ENCODE measurements around the gene MAD2L1BP. TPM values are rescaled to one million over a fixed set of nuclear protein-coding genes. Genes with fewer than 3 reads are reported as not detected.
A peak's percentile ranks its signal among the peaks of the same experiment; 100 is the strongest.
"Not testable (repeated sequence)": the region's sequence is repeated elsewhere in the genome, so short reads cannot be mapped to it uniquely, and the experiment has no call there.

The MAD2L1BP gene
- total RNA-seq, result 35.4 and 38.4 TPM in 2 replicates

- peaks cover 36% of the 10 kb centered on the region for H3K36me3 Mint-ChIP-seq (ENCODE audit: low read depth)
- H3K4me3 Mint-ChIP-seq (ENCODE audit: low read depth), result peak within 1 kb of the TSS; percentile 92
- no peaks in the 10 kb centered on the region for H3K9me3 Mint-ChIP-seq
- peak within 1 kb of the TSS; percentile 83 for H3K27ac Mint-ChIP-seq
- peaks cover 40% of the 10 kb centered on the region for H3K4me1 Mint-ChIP-seq (ENCODE audit: low read depth)
- intact Hi-C loops (cut with micrococcal nuclease), result loop anchor here (5.0 kb wide), 1 partner anchor 622 kb away; the partner anchor contains the start of gene SLC35B2
- H3K27me3 Mint-ChIP-seq (ENCODE audit: low read depth), result no peaks in the 10 kb centered on the region
- DNase-seq (ENCODE audit: low spot score), result peak; percentile 86
These were observed at the start of gene MAD2L1BP for GRCh38 chr6:43635387-43636307. TSS of gene MAD2L1BP (plus strand) at chr6:43635840. CDS start at chr6:43635876, 36 bp downstream.

- H3K27me3 Mint-ChIP-seq (ENCODE audit: low read depth), result no peaks in the 10 kb centered on the region
- H3K36me3 Mint-ChIP-seq (ENCODE audit: low read depth), result peaks cover 77% of the 10 kb centered on the region
- DNase-seq (ENCODE audit: low spot score), result no peak
- no peaks in the 10 kb centered on the region for H3K9me3 Mint-ChIP-seq
- no peak overlapping the region for H3K4me3 Mint-ChIP-seq (ENCODE audit: low read depth)
- peaks cover 26% of the 10 kb centered on the region for H3K4me1 Mint-ChIP-seq (ENCODE audit: low read depth)
- H3K27ac Mint-ChIP-seq, result no peak overlapping the region
- intact Hi-C loops (cut with micrococcal nuclease), result no loop called here
These were observed 47.4 kb upstream of the MAD2L1BP start for GRCh38 chr6:43588194-43588593.

- intact Hi-C loops (cut with micrococcal nuclease); H3K4me3 Mint-ChIP-seq (ENCODE audit: low read depth); DNase-seq (ENCODE audit: low spot score); H3K9me3 Mint-ChIP-seq; H3K27me3 Mint-ChIP-seq (ENCODE audit: low read depth); H3K27ac Mint-ChIP-seq: not testable (repeated sequence)
- H3K36me3 Mint-ChIP-seq (ENCODE audit: low read depth), result peaks cover 66% of the 10 kb centered on the region
- peaks cover 13% of the 10 kb centered on the region for H3K4me1 Mint-ChIP-seq (ENCODE audit: low read depth)
These were observed 46.1 kb upstream of the MAD2L1BP start for GRCh38 chr6:43589564-43589963.

- Mint-ChIP-seq H3K36me3 (ENCODE audit: low read depth) (peaks cover 47% of the 10 kb centered on the region), H3K4me1 (ENCODE audit: low read depth) (peaks cover 2% of the 10 kb centered on the region), H3K27me3 (ENCODE audit: low read depth) (no peaks in the 10 kb centered on the region), H3K27ac (no peak overlapping the region), H3K4me3 (ENCODE audit: low read depth) (no peak overlapping the region), H3K9me3 (no peaks in the 10 kb centered on the region)
- intact Hi-C loops (cut with micrococcal nuclease), result no loop called here
- no peak for DNase-seq (ENCODE audit: low spot score)
These were observed 41.7 kb upstream of the MAD2L1BP start for GRCh38 chr6:43593938-43594337.

GRCh38 chr6:43600595-43600994, 35.0 kb upstream of the MAD2L1BP start:
- Mint-ChIP-seq H3K9me3 (no peaks in the 10 kb centered on the region), H3K4me3 (ENCODE audit: low read depth) (no peak overlapping the region), H3K27ac (no peak overlapping the region), H3K4me1 (ENCODE audit: low read depth) (no peaks in the 10 kb centered on the region), H3K36me3 (ENCODE audit: low read depth) (peaks cover 69% of the 10 kb centered on the region), H3K27me3 (ENCODE audit: low read depth) (no peaks in the 10 kb centered on the region)
- intact Hi-C loops (cut with micrococcal nuclease), result no loop called here
- no peak for DNase-seq (ENCODE audit: low spot score)

GRCh38 chr6:43604174-43604573, 31.5 kb upstream of the MAD2L1BP start:
- DNase-seq (ENCODE audit: low spot score), result no peak
- intact Hi-C loops (cut with micrococcal nuclease), result no loop called here
- Mint-ChIP-seq H3K4me1 (ENCODE audit: low read depth) (peaks cover 2% of the 10 kb centered on the region), H3K9me3 (no peaks in the 10 kb centered on the region), H3K27me3 (ENCODE audit: low read depth) (no peaks in the 10 kb centered on the region), H3K4me3 (ENCODE audit: low read depth) (no peak overlapping the region), H3K27ac (no peak overlapping the region), H3K36me3 (ENCODE audit: low read depth) (peaks cover 73% of the 10 kb centered on the region)

- DNase-seq (ENCODE audit: low spot score), result no peak
- Mint-ChIP-seq H3K9me3 (no peaks in the 10 kb centered on the region), H3K4me1 (ENCODE audit: low read depth) (peaks cover 4% of the 10 kb centered on the region), H3K36me3 (ENCODE audit: low read depth) (peaks cover 63% of the 10 kb centered on the region), H3K27ac (no peak overlapping the region), H3K27me3 (ENCODE audit: low read depth) (no peaks in the 10 kb centered on the region), H3K4me3 (ENCODE audit: low read depth) (no peak overlapping the region)
- intact Hi-C loops (cut with micrococcal nuclease), result no loop called here
These were observed 29.6 kb upstream of the MAD2L1BP start for GRCh38 chr6:43606019-43606418.

- no peak overlapping the region for H3K27ac Mint-ChIP-seq
- DNase-seq (ENCODE audit: low spot score), result no peak
These were observed 27.3 kb upstream of the MAD2L1BP start for GRCh38 chr6:43608310-43608763.

GRCh38 chr6:43608807-43609206, 26.8 kb upstream of the MAD2L1BP start:
- Mint-ChIP-seq H3K27ac (no peak overlapping the region), H3K9me3 (no peaks in the 10 kb centered on the region), H3K4me3 (ENCODE audit: low read depth) (no peak overlapping the region), H3K27me3 (ENCODE audit: low read depth) (no peaks in the 10 kb centered on the region), H3K36me3 (ENCODE audit: low read depth) (peaks cover 58% of the 10 kb centered on the region), H3K4me1 (ENCODE audit: low read depth) (peaks cover 4% of the 10 kb centered on the region)
- intact Hi-C loops (cut with micrococcal nuclease), result loop anchor here (1.0 kb wide), 1 partner anchor 470 kb away; no protein-coding TSS in a partner anchor
- no peak for DNase-seq (ENCODE audit: low spot score)

More at GRCh38 chr6:43608310-43608763, 27.3 kb upstream of the MAD2L1BP start:
- H3K36me3 Mint-ChIP-seq (ENCODE audit: low read depth), result peaks cover 58% of the 10 kb centered on the region
- peaks cover 4% of the 10 kb centered on the region for H3K4me1 Mint-ChIP-seq (ENCODE audit: low read depth)
- H3K4me3 Mint-ChIP-seq (ENCODE audit: low read depth), result no peak overlapping the region
- H3K9me3 Mint-ChIP-seq, result no peaks in the 10 kb centered on the region
- H3K27me3 Mint-ChIP-seq (ENCODE audit: low read depth), result no peaks in the 10 kb centered on the region
- intact Hi-C loops (cut with micrococcal nuclease), result loop anchor here (1.0 kb wide), 1 partner anchor 471 kb away; no protein-coding TSS in a partner anchor

GRCh38 chr6:43609402-43609801, 26.2 kb upstream of the MAD2L1BP start:
- Mint-ChIP-seq H3K4me1 (ENCODE audit: low read depth) (peaks cover 4% of the 10 kb centered on the region), H3K27me3 (ENCODE audit: low read depth) (no peaks in the 10 kb centered on the region), H3K4me3 (ENCODE audit: low read depth) (no peak overlapping the region), H3K36me3 (ENCODE audit: low read depth) (peaks cover 57% of the 10 kb centered on the region), H3K9me3 (no peaks in the 10 kb centered on the region), H3K27ac (no peak overlapping the region)
- intact Hi-C loops (cut with micrococcal nuclease), result no loop called here
- DNase-seq (ENCODE audit: low spot score), result no peak

- H3K27ac Mint-ChIP-seq, result no peak overlapping the region
These were observed 25.2 kb upstream of the MAD2L1BP start for GRCh38 chr6:43610431-43610830.

GRCh38 chr6:43613721-43614395, 21.8 kb upstream of the MAD2L1BP start:
- peaks cover 41% of the 10 kb centered on the region for H3K36me3 Mint-ChIP-seq (ENCODE audit: low read depth)
- no peaks in the 10 kb centered on the region for H3K9me3 Mint-ChIP-seq
- no peak overlapping the region for H3K27ac Mint-ChIP-seq
- H3K4me1 Mint-ChIP-seq (ENCODE audit: low read depth), result peaks cover 4% of the 10 kb centered on the region
- no peak for DNase-seq (ENCODE audit: low spot score)
- no peak overlapping the region for H3K4me3 Mint-ChIP-seq (ENCODE audit: low read depth)
- H3K27me3 Mint-ChIP-seq (ENCODE audit: low read depth), result no peaks in the 10 kb centered on the region
- intact Hi-C loops (cut with micrococcal nuclease), result no loop called here

More at GRCh38 chr6:43610431-43610830, 25.2 kb upstream of the MAD2L1BP start:
- intact Hi-C loops (cut with micrococcal nuclease), result no loop called here
- Mint-ChIP-seq H3K4me1 (ENCODE audit: low read depth) (peaks cover 4% of the 10 kb centered on the region), H3K36me3 (ENCODE audit: low read depth) (peaks cover 52% of the 10 kb centered on the region), H3K9me3 (no peaks in the 10 kb centered on the region), H3K27me3 (ENCODE audit: low read depth) (no peaks in the 10 kb centered on the region), H3K4me3 (ENCODE audit: low read depth) (no peak overlapping the region)
- no peak for DNase-seq (ENCODE audit: low spot score)

GRCh38 chr6:43614396-43614730, 21.3 kb upstream of the MAD2L1BP start:
- intact Hi-C loops (cut with micrococcal nuclease), result no loop called here
- no peak overlapping the region for H3K4me3 Mint-ChIP-seq (ENCODE audit: low read depth)
- H3K9me3 Mint-ChIP-seq, result no peaks in the 10 kb centered on the region
- DNase-seq (ENCODE audit: low spot score), result no peak
- H3K27ac Mint-ChIP-seq, result no peak overlapping the region
- H3K27me3 Mint-ChIP-seq (ENCODE audit: low read depth), result no peaks in the 10 kb centered on the region
- peaks cover 39% of the 10 kb centered on the region for H3K36me3 Mint-ChIP-seq (ENCODE audit: low read depth)
- peaks cover 2% of the 10 kb centered on the region for H3K4me1 Mint-ChIP-seq (ENCODE audit: low read depth)
